Pancreas (tissue), 10 donors: ENCODE results near the gene ABCG1. TPM values are rescaled to one million over a fixed set of nuclear protein-coding genes. Genes with fewer than 3 reads are reported as not detected.

Experiments used
- ATAC-seq, 4 donors: fragments of 200-7000 bp; cut with Tn5 transposase; one replicate each; pipeline versions ENCODE4 v1.8.0 to v1.9.1; 2020; ENCODE audit warnings: mild to moderate bottlenecking in 4 of 4, moderate library complexity in 4 of 4
- DNase-seq, 6 donors: peaks; one replicate each; pipeline ENCODE4 v3.0.0-alpha.2; 2020
- FAIRE-seq: peaks from 2 replicates; lab custom pipeline; 2012; peaks lifted over from hg19 to GRCh38; lab: Jason Lieb, UNC
- H3K27ac ChIP-seq, 4 donors: fragments of 200-600 bp; sonication (generic); 1 replicate in 3 of 4; 2 replicates in 1 of 4; pipeline versions ENCODE4 v1.5.0 to v1.8.0; 2020
- H3K27me3 ChIP-seq, 4 donors: fragments of 200-600 bp; one replicate each; pipeline ENCODE4 v1.8.0; 2021
- H3K36me3 ChIP-seq, 3 donors: fragments of 200-600 bp; sonication (generic) in 1 of 3; one replicate each; pipeline versions ENCODE4 v1.5.0 to v1.8.0; 2020 to 2021
- H3K4me1 ChIP-seq, 3 donors: fragments of 200-600 bp; one replicate each; pipeline ENCODE4 v1.8.0; 2021
- H3K4me3 ChIP-seq, 4 donors: fragments of 200-600 bp; sonication (generic) in 2 of 4; one replicate each; pipeline versions ENCODE4 v1.5.0 to v1.8.0; 2020 to 2021
- H3K9me3 ChIP-seq, 4 donors: fragments of 200-600 bp; one replicate each; pipeline ENCODE4 v1.8.0; 2021
- WGBS, 2 donors: extraction: QIAGEN DNeasy Blood & Tissue Kit; methylation state at CpG; one replicate each; pipeline ENCODE4 v1.1.7; 2013; 5-methylcytosine and 5-hydroxymethylcytosine counted together
- intact Hi-C, 3 donors: fragments of 100-400 bp; cut with DNase I; formaldehyde crosslinking; loops; one replicate each; pipeline versions ENCODE4 v1.11.1 to v1.14.2; 2022
- polyA plus RNA-seq, 2 donors: library from polyadenylated mRNA; stranded (reverse); fragments of 200-250 nt; gene quantifications; one replicate each; pipeline ENCODE4 v1.2.3, GENCODE V29; 2013
- total RNA-seq, 6 donors: library from RNA; stranded (reverse); fragmentation: NEBNext Ultra II Directional in 4 of 6; extraction: Animal tissue kit (Norgen Biotek cat#: 25700) in 4 of 6; gene quantifications; one replicate each; pipeline versions ENCODE4 v1.2.1 to v1.2.4, GENCODE V29; 2021 to 2023
- TF ChIP-seq, protein P1 (sequence below), 4 donors: fragments of 200-600 bp; sonication (generic) in 3 of 4; IDR thresholded peaks; one replicate each; pipeline versions ENCODE4 v1.5.0 to v1.8.0; 2021; ENCODE audit warnings: antibody characterized with exemption in 4 of 4
- donor health status: healthy with polysubstance abuse.
- donor health status: DM: no; HTN: no; CAD: no; lungs with moderate emphysema.
- donor health status: DM: no; HTN: no; CAD: no.
- donor health status: control.
- donor health status: control.
- donor health status: Bipolar disorder and iron deficiency.
- donor health status: DM: yes; HTN: yes; CAD: no.
- donor health status: DM: no; HTN: no; CAD: no.
- donor health status: DM: no; HTN: no; CAD: no.
- donor health status: DM: yes; HTN: yes; CAD: no.

Gene ABCG1
- total and polyA plus RNA-seq, 8 donors, result 1.6 to 10.3 (median 4.2) TPM

DNA sequence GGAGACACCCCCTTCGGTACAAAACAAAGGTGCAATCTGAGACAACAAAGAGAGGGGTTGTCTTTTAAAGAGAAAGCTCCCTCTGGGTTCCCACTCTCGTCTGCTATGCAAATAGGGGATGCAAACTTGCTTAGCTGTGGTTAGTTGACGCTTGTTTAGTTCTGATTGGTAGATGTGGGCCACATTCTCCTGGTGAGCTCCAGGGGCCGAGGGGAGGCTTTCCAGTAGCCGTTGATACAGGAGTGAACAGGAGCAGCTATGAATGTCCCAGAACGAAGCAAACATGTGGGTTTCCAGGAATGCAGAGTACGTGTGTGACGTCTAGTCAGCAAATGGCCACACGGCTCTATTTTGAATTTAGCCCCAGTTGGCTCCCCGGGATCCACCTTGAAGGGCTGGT, 117.1 kb downstream of the ABCG1 start:
- no peak for ATAC-seq
- H3K4me3 ChIP-seq, result no peak overlapping the region
- DNase-seq, result no peak
- no peaks in the 10 kb centered on the region for H3K9me3 ChIP-seq
- H3K27me3 ChIP-seq, result no peaks in the 10 kb centered on the region
- FAIRE-seq, result no peak
- no peak overlapping the region for H3K27ac ChIP-seq
- TF ChIP-seq, protein P1, sequence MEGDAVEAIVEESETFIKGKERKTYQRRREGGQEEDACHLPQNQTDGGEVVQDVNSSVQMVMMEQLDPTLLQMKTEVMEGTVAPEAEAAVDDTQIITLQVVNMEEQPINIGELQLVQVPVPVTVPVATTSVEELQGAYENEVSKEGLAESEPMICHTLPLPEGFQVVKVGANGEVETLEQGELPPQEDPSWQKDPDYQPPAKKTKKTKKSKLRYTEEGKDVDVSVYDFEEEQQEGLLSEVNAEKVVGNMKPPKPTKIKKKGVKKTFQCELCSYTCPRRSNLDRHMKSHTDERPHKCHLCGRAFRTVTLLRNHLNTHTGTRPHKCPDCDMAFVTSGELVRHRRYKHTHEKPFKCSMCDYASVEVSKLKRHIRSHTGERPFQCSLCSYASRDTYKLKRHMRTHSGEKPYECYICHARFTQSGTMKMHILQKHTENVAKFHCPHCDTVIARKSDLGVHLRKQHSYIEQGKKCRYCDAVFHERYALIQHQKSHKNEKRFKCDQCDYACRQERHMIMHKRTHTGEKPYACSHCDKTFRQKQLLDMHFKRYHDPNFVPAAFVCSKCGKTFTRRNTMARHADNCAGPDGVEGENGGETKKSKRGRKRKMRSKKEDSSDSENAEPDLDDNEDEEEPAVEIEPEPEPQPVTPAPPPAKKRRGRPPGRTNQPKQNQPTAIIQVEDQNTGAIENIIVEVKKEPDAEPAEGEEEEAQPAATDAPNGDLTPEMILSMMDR (IDR thresholded peaks at IDR 0.05), result no peak
- H3K4me1 ChIP-seq, result no peaks in the 10 kb centered on the region
- no peaks in the 10 kb centered on the region for H3K36me3 ChIP-seq
- 54 to 64% methylated on average over 10 of the region's 10 CpGs for WGBS, 2 donors
- intact Hi-C loops, result loop anchor here in 1 of 3 donors (10.0 kb wide), 1 partner anchor 109 kb away; no protein-coding TSS in a partner anchor

- TF ChIP-seq, protein P1 (IDR thresholded peaks at IDR 0.05), result no peak
- 66 to 68% methylated on average over 4 of the region's 4 CpGs for WGBS, 2 donors
- DNase-seq, result no peak
- FAIRE-seq, result no peak
- Histone ChIP-seq H3K4me3 (no peak overlapping the region), H3K27me3 (no peaks in the 10 kb centered on the region), H3K4me1 (no peaks in the 10 kb centered on the region), H3K9me3 (no peaks in the 10 kb centered on the region), H3K36me3 (no peaks in the 10 kb centered on the region), H3K27ac (no peak overlapping the region)
- intact Hi-C loops, result loop anchor here in 1 of 3 donors (10.0 kb wide), 1 partner anchor 108 kb away; no protein-coding TSS in a partner anchor
- ATAC-seq, result no peak
These were observed 118.3 kb downstream of the ABCG1 start for GRCh38 chr21:42337276-42337675.

- TF ChIP-seq, protein P1 (IDR thresholded peaks at IDR 0.05), result peak; percentile 22 to 48 (median 38)
- WGBS, 2 donors, result 36 to 42% methylated on average over 23 of the region's 23 CpGs
- DNase-seq, result peak in 5 of 6 donors; percentile 57 to 80 (median 67)
- no peaks in the 10 kb centered on the region for H3K36me3 ChIP-seq
- H3K27me3 ChIP-seq, result no peaks in the 10 kb centered on the region
- peak; percentile 85 to 97 (median 95) for ATAC-seq
- no peak overlapping the region for H3K4me3 ChIP-seq
- H3K27ac ChIP-seq, result peak overlapping the region in 3 of 4 donors; percentile 48 to 53 (median 48)
- intact Hi-C loops, result loop anchor here in 1 of 3 donors (10.0 kb wide), 1 partner anchor 107 kb away; no protein-coding TSS in a partner anchor
- no peaks in the 10 kb centered on the region for H3K9me3 ChIP-seq
- H3K4me1 ChIP-seq, result no peaks in the 10 kb centered on the region
- no peak for FAIRE-seq
These were observed 119.1 kb downstream of the ABCG1 start for GRCh38 chr21:42337830-42338728.

GRCh38 chr21:42338729-42339715, 120.1 kb downstream of the ABCG1 start:
- WGBS, 2 donors, result 81 to 84% methylated on average over 17 of the region's 17 CpGs
- TF ChIP-seq, protein P1 (IDR thresholded peaks at IDR 0.05), result no peak
- no peak for ATAC-seq
- no peak overlapping the region for H3K4me3 ChIP-seq
- no peaks in the 10 kb centered on the region for H3K27me3 ChIP-seq
- no peaks in the 10 kb centered on the region for H3K36me3 ChIP-seq
- no peak for DNase-seq
- intact Hi-C loops, result loop anchor here in 1 of 3 donors (10.0 kb wide), 1 partner anchor 106 kb away; no protein-coding TSS in a partner anchor
- no peak for FAIRE-seq
- H3K27ac ChIP-seq, result peak overlapping the region in 3 of 4 donors; percentile 48 to 53 (median 48)
- no peaks in the 10 kb centered on the region for H3K9me3 ChIP-seq
- no peaks in the 10 kb centered on the region for H3K4me1 ChIP-seq
